Neural cell (in vitro differentiated cells): ENCODE measurements around the gene SUPT4H1. TPM values are rescaled to one million over a fixed set of nuclear protein-coding genes. Genes with fewer than 3 reads are reported as not detected.

Experiments
- H2AFZ ChIP-seq: fragments of 200-600, 300-800 bp; sonication (generic), shearing (Covaris generic); 2 replicates; pipeline ENCODE4 v1.6.0; 2014; ENCODE audit warnings: low read depth, mild to moderate bottlenecking, antibody characterized with exemption, low read length, moderate library complexity
- H3F3A ChIP-seq: fragments of 200-600 bp; shearing (Covaris generic); 2 replicates; pipeline ENCODE4 v1.6.1; 2016; ENCODE audit warnings: mild to moderate bottlenecking, moderate library complexity, mixed read lengths, antibody characterized with exemption, low read length; ENCODE audit not compliant: insufficient read depth, poor library complexity, severe bottlenecking
- H3K27ac ChIP-seq: fragments of 200-600, 300-800 bp; sonication (generic), shearing (Covaris generic); 2 replicates; pipeline ENCODE4 v1.5.1; 2014; ENCODE audit warnings: mild to moderate bottlenecking, low read length, moderate library complexity
- H3K27me3 ChIP-seq: fragments of 300-800, 200-600 bp; sonication (generic), shearing (Covaris generic); 2 replicates; pipeline ENCODE4 v1.6.0; 2014; ENCODE audit warnings: mild to moderate bottlenecking, low read depth, low read length, moderate library complexity; ENCODE audit not compliant: insufficient read depth
- H3K36me3 ChIP-seq: fragments of 300-800, 200-600 bp; sonication (generic), shearing (Covaris generic); 2 replicates; pipeline ENCODE4 v1.5.1; 2014; ENCODE audit warnings: mild to moderate bottlenecking, antibody characterized with exemption, low read length, moderate library complexity; ENCODE audit not compliant: insufficient read depth
- H3K4me2 ChIP-seq: fragments of 300-800, 200-600 bp; sonication (generic), shearing (Covaris generic); 2 replicates; pipeline ENCODE4 v1.6.0; 2014; ENCODE audit warnings: mild to moderate bottlenecking, low read length
- H3K4me3 ChIP-seq: fragments of 300-800, 200-600 bp; sonication (generic), shearing (Covaris generic); 2 replicates; pipeline ENCODE4 v1.5.1; 2014; ENCODE audit warnings: mild to moderate bottlenecking, low read length, moderate library complexity
- H3K79me2 ChIP-seq: fragments of 200-600 bp; shearing (Covaris generic); replicated peaks from 2 replicates; pipeline ENCODE4 v1.6.0; 2014; ENCODE audit warnings: mild to moderate bottlenecking, low read length, moderate library complexity; ENCODE audit not compliant: insufficient read depth
- H3K9ac ChIP-seq: fragments of 300-800, 200-600 bp; sonication (generic), shearing (Covaris generic); 2 replicates; pipeline ENCODE4 v1.6.1; 2016; ENCODE audit warnings: mild to moderate bottlenecking, low read length, mixed read lengths
- H3K9me2 ChIP-seq: fragments of 200-600 bp; shearing (Covaris generic); 2 replicates; pipeline ENCODE4 v1.6.1; 2016; ENCODE audit warnings: mild to moderate bottlenecking, low read length, mixed read lengths; ENCODE audit not compliant: insufficient read depth
- H3K9me3 ChIP-seq: fragments of 200-600, 300-800 bp; sonication (generic), shearing (Covaris generic); 2 replicates; pipeline ENCODE4 v1.6.1; 2016; ENCODE audit warnings: mild to moderate bottlenecking, mixed run types, low read length, moderate library complexity, mixed read lengths
- H4K20me1 ChIP-seq: fragments of 200-600 bp; shearing (Covaris generic); 2 replicates; pipeline ENCODE4 v1.6.1; 2016; ENCODE audit warnings: mild to moderate bottlenecking, mixed run types; ENCODE audit not compliant: insufficient read depth
- CTCF ChIP-seq: fragments of 450-650 bp; IDR thresholded peaks from 2 replicates; pipeline ENCODE4 v1.5.1; 2014; ENCODE audit warnings: antibody characterized with exemption, mild to moderate bottlenecking, moderate library complexity; ENCODE audit not compliant: poor library complexity, severe bottlenecking
- EP300 ChIP-seq: fragments of 450-650 bp; conservative IDR thresholded peaks from 2 replicates; pipeline ENCODE4 v1.6.1; 2014; ENCODE audit warnings: antibody characterized with exemption, mild to moderate bottlenecking, moderate library complexity; ENCODE audit not compliant: poor library complexity, severe bottlenecking
- EZH2 ChIP-seq: fragments of 200-600, 300-800 bp; shearing (Covaris generic), sonication (generic); IDR thresholded peaks from 2 replicates; pipeline ENCODE4 v1.6.1; 2014; ENCODE audit warnings: antibody characterized with exemption, low read length, borderline replicate concordance, mild to moderate bottlenecking; ENCODE audit not compliant: insufficient read depth, poor library complexity, severe bottlenecking
- POLR2AphosphoS5 ChIP-seq: IDR thresholded peaks from 2 replicates; pipeline ENCODE4 v1.6.1; 2012
- RAD21 ChIP-seq: fragments of 450-650 bp; conservative IDR thresholded peaks from 2 replicates; pipeline ENCODE4 v1.6.1; 2014; ENCODE audit warnings: antibody characterized with exemption, mild to moderate bottlenecking, moderate library complexity
- REST ChIP-seq: IDR thresholded peaks from 2 replicates; pipeline ENCODE4 v1.6.1; 2012; ENCODE audit warnings: borderline replicate concordance
- SMC3 ChIP-seq: fragments of 450-650 bp; conservative IDR thresholded peaks from 2 replicates; pipeline ENCODE4 v1.6.1; 2014; ENCODE audit warnings: antibody characterized with exemption, mild to moderate bottlenecking, moderate library complexity; ENCODE audit not compliant: poor library complexity
- TAF1 ChIP-seq: IDR thresholded peaks from 2 replicates; pipeline ENCODE4 v1.6.1; 2012; ENCODE audit warnings: low read depth
- polyA plus RNA-seq: library from polyadenylated mRNA; depleted of rRNA; stranded (reverse); fragments of >200 nt; gene quantifications from 2 replicates; pipeline ENCODE4 v1.2.3, GENCODE V29; 2014

SUPT4H1 gene
- polyA plus RNA-seq, 1 donor from 2014 or later: 109 TPM

GRCh38 chr17:58313815-58314705 lies 37.9 kb downstream of the SUPT4H1 start:
- Histone ChIP-seq H4K20me1 (no peaks in the 10 kb centered on the region), H3K4me2 (no peak overlapping the region), H3K36me3 (no peaks in the 10 kb centered on the region), H3K79me2 (no peaks in the 10 kb centered on the region), H3K27ac (no peak overlapping the region), H3K4me3 (no peak overlapping the region), H3K27me3 (no peaks in the 10 kb centered on the region), H3K9ac (no peak overlapping the region), H3F3A (no peaks in the 10 kb centered on the region), H2AFZ (no peak overlapping the region), H3K9me2 (no peaks in the 10 kb centered on the region), H3K9me3 (no peaks in the 10 kb centered on the region)
- no peak for TF ChIP-seq EZH2
- TF ChIP-seq REST: no peak
- peak; percentile 64 for TF ChIP-seq EP300
- TF ChIP-seq TAF1: no peak
- TF ChIP-seq SMC3: no peak
- no peak for TF ChIP-seq CTCF
- peak; percentile 15 for TF ChIP-seq POLR2AphosphoS5
- no peak for TF ChIP-seq RAD21

- Histone ChIP-seq H3K27ac (no peak overlapping the region), H3K36me3 (no peaks in the 10 kb centered on the region), H3F3A (no peaks in the 10 kb centered on the region), H2AFZ (no peak overlapping the region), H3K4me3 (no peak overlapping the region), H4K20me1 (no peaks in the 10 kb centered on the region), H3K79me2 (no peaks in the 10 kb centered on the region), H3K27me3 (no peaks in the 10 kb centered on the region), H3K9me2 (no peaks in the 10 kb centered on the region), H3K4me2 (no peak overlapping the region), H3K9me3 (no peaks in the 10 kb centered on the region), H3K9ac (no peak overlapping the region)
- TF ChIP-seq REST: no peak
Measured at GRCh38 chr17:58312829-58313228, 39.2 kb downstream of the SUPT4H1 start.
